ENCODE results near the gene CEP72. TPM values are rescaled to one million over a fixed set of nuclear protein-coding genes. Genes with fewer than 3 reads are reported as not detected.
"Not testable (repeated sequence)": the region's sequence is repeated elsewhere in the genome, so short reads cannot be mapped to it uniquely, and the experiment has no call there.

CEP72 gene
- total RNA-seq, 1 donor, result 5.9 TPM

DNA sequence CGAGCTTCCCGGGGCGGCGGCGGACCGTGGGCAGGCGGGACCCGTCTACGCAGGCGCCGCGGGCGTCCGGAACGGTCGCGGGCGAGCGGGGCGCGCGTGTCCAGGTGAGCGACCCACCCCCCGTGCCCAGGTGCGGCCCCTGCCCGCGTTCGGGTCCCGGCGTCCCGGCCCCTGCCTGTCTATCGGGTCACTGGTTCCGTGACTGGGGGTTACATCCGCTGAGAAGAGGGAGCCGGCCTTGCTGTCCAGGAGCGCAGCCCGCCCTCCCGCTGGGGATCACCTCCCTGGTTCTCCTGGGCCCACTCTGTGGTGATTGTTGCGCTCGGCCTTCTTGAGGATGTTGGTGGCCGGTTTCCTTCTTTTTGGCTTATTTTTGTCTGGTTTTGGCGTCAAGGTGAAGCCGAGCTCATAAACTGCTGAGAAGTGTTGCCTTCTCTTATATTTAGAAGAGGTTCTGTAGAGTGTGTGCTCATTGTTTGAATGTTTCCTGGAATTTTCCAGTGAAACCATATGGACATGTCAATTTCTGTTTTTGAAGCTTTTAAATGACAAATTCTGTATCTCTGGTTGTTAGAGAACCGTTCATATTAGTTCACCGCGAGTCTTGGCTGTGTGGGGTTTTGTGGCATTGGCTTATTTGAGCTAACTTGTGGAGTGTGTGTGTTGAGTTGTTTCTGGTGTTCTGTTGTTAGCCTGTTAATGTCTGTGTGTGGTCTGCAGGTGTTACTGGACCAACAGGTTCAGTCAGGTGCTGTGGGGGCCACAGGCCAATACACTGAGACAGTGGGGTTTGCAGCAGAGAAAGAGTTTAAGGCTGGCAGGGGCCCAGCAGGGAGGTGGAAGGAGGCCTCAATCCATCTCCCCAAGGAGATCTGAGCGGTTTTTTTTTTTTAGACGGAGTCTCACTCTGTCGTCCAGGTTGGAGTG is 621 bp downstream of the CEP72 start:
- DNase-seq (ENCODE audit: low read depth in 2 of 3, low spot score in 2 of 3), result peak in 1 of 3 donors; percentile 8

DNA sequence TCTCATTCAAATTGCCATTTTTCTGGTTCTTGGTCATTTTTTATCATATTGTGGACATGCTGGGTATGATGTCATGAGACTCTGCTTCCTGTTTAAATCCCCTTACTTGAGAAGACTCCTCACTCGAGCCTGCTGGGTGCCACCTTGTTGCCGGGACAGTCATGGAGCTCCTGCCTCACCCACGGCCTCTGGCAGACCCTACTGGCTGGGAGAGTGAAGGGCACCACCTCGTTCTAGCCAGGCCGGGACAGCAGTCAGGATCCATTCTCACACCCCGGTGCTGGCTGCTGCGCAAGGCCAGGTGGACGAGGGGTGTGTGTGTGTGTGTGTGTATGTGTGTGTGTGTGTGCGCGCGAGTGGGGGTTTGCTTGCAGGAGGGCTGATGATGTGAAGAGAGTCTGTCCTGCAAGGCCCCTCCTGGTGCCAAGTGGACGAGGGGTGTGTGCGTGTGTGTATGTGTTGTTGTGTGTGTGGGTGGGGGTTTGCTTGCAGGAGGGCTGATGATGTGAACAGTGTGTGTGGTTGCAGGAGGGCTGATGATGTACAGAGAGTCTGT is 4.4 kb downstream of the CEP72 start:
- peak in 2 of 3 donors; percentile 10 to 25 for DNase-seq (ENCODE audit: low read depth in 2 of 3, low spot score in 2 of 3)

DNA sequence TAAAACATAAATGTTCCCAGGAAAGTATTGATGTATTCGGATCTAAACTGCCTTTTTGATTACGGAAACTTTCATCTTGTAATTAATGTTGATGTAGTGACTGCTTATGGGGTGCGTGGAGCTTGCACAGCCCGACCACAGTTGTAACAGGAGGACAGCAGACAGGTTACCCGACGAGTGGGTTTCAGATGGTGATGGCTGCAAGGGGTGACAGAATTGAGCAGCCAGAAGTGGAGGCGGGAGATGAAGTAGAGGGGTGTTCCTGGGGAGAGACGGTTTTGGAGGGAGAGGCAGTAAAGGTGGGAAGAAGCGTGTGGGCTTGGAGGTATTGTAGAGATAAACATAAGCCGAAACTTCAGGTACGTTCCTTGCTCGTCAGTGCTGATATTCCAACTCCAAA is 5.8 kb downstream of the CEP72 start:
- DNase-seq (ENCODE audit: low read depth in 2 of 3, low spot score in 2 of 3), result no peak

DNA sequence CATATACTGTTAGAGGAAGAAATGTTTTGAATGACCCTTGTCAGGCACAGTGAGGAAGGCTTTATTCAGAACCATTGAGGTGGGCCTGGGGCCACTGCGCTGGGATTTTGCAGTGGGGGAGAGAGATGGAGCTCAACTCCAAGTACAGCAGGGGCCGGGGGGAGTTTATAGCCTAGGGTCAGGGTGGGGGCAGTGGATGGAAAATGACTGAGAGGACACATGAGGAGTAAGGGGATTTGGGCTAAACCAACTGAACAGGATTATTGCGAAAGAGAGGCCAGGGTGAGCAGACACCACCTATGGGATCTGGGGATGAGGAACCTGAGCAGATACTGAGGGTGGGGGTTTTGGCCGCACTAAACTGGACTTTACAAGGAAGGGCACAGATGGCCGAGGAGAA is 6.3 kb downstream of the CEP72 start:
- DNase-seq (ENCODE audit: low read depth in 2 of 3, low spot score in 2 of 3), result no peak

DNA sequence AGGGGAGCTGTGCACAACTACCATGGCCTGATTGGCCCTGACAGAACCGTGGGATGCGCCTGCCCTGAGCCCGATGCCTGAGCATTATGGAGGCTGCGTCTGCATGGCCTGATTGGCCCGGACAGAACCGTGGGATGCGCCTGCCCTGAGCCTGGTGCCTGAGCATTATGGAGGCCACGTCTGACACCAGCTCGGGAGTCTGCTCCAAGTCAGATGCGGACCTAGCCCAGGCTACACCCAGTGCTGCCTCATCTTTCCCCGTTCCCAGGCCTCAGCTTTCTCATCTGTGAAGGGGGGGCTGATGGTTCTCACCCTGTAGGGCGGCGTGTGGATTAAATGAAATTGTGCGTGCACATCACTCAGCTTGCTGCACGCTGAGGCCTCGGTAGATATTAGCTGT is 7.3 kb downstream of the CEP72 start:
- DNase-seq (ENCODE audit: low read depth in 2 of 3, low spot score in 2 of 3), result no peak

DNA sequence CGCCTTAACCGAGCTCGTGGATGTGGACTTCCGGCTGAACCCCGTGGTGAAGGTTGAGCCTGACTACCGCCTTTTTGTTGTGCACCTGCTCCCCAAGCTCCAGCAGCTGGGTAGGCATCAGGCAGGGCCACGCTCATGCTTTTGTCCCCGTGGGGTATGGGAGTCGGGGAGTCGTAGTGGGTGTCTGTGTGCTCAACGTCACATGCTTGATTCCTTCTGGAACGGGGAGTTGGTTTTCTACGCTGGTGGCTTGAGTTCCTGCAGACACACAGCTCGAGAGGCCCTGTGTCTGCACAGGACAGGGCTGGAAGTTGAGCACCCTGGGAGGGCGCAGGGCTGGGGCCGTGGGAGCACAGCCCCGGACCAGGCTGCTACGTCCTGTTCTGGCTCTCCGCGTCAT is 8.0 kb downstream of the CEP72 start:
- DNase-seq (ENCODE audit: low read depth in 2 of 3, low spot score in 2 of 3), result no peak

DNA sequence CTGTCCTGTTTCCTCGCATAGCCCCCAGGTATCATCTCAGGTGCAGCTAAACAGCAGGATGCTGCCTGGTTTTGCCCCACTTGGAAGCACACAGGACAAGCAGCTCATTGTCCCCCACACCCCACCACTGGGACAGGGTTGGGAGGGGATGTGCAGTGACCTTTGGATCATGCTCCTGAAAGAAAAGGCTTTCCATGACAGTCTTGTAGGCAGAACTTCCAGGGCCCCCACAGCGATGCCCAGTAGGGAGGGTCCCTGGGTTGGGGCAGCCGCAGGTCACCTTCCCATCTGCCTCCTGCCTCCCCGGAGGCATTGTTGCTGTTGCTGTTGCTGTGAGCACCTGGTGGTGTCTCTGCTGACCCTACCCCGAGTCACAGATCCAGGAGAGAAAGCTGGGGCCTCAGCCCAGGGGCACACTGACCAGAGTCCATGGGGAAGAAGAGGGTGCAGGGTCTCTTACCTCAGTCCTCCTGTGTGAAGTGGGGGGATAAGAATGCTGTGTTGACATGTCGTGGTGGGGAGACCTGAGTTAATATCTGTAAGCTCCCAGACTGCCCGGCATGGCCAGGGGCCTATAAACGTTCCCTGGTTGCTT is 8.5 kb downstream of the CEP72 start:
- no peak for DNase-seq (ENCODE audit: low read depth in 2 of 3, low spot score in 2 of 3)

DNA sequence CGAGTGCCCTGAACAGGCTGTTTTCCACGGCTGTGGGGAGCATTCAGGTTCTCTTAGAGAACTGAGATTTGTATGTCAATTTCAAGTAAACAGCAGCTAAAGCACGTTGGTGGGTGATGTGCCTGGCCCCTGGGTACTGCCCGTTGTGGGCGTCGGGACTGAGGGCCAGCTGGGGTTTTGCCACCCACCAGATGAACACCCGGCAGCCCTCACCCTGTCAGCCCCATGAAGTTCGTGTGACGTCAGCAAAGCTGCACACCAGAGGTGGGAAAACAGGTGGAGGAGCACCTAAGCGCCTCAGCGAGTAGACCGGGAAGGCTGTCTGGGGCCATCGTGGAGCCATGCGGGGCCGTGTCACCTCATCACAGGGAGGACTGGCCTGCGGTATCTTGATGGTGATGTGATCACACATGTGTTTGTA is 9.2 kb downstream of the CEP72 start:
- DNase-seq (ENCODE audit: low read depth in 2 of 3, low spot score in 2 of 3), result no peak

DNA sequence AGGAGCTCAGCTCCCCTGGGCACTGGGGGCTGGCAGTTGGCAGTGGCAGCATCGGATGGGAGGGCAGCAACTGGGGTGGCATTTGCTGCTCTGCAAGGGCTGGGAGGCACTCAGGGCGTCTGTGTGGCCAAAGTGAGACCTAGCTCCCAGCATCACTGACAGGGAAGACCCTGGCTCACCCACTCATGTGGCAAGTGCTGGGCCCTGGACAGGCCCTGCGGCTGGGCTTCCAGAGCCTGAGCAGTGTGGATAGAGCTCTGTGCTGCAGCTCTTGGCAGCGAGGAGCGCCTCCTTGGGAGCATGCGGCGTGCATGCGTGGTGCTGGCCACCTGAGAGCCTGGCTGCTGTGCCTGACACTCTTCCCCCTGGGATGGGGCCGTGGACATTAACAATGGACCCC is 10.2 kb downstream of the CEP72 start:
- DNase-seq (ENCODE audit: low read depth in 2 of 3, low spot score in 2 of 3), result no peak

DNA sequence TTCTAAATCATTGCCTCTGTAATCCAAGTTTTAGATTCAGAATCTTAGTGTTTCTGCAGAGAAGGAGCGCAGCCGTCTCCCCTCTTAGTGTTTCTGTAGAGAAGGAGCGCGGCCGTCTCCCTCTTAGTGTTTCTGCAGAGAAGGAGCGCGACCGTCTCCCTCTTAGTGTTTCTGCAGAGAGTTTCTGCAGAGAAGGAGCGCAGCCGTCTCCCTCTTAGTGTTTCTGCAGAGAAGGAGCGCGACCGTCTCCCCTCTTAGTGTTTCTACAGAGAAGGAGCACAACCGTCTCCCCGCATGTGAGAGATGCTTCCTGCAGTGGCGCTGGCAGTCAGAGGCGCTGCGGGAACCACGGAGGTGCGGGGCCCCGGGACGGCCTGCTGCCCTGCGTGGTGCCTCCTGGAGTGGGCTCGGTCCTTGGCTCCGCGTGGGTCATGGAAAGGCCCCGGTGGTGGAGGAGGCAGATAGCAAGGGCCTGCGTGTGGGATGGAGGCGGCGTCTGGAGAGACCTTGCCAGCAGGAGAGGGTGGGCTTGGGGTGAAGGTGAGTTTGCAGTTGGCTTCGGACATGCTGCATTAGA is 10.9 kb downstream of the CEP72 start:
- no peak for DNase-seq (ENCODE audit: low read depth in 2 of 3, low spot score in 2 of 3)

DNA sequence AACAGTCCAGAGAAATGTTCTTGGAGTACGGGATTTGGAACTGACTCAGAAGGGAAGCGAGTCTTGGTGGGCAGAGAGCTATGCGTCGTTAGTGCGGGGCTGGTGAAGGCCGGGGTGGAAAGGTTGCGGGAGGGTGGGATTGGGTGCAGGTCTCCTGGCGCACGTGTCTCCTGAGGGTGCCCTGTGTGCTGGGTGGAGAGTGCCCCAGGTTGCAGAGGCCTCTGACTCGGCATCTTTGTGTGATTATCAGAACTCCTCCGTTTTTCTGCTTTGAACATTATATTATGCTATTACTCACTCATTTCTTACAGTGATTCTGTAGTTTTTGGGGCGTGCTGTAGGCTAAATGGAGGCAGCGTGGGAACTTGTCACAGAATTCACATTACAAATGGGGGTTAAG is 11.4 kb downstream of the CEP72 start:
- DNase-seq (ENCODE audit: low read depth in 2 of 3, low spot score in 2 of 3), result no peak

DNA sequence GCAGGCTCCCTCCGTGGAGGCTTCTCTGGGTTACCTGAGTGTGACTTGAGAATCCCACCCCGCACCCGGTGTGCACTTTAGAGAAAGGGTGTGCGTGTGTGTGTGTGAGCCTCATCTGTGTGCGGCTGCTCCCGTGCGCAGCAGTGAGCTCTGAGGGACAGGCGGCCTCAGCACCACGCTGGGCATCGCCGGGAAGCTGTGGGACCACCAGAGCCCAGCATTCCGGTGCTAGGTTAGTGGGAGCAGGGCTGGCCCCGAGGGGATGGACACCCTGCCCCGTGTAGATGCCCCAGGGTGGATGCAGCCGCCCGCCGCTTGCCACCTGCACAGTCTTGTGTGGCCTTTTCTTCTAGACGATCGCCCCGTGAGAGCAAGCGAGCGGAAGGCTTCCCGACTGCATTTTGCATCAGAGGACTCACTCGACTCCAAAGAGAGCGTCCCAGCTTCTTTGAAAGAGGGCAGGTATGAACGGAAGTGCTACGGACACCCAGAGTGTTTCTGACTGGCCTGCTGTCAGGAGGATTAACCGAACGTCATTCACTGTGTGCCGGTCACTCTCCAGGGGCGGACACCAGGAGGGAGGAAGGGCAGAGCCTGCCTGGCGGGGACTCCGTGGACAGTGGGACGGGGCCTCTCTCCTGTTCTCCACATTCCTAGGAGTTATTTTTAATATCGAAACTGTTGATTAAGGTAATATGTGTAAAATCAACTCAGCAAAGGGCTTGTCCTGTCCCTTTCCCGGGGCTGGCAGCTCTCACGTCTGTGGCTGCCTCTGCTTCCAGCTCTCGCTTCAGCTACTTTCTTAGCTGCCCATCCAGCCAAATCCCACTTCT is 12.2 kb downstream of the CEP72 start:
- no peak for DNase-seq (ENCODE audit: low read depth in 2 of 3, low spot score in 2 of 3)

DNA sequence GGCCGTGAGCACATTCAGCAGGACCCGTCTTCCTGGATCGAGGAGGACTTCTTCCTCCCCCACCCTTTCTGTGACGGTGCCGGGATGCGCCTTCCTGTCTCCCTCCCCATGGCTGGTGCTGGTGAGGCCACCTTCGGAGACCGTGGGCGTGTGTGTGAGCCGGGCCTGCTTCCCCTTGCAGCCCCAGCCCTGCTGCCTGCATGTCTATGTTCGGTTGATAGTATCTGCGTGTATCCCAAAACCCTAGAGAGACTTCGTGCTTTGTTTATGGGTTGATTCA is 12.8 kb downstream of the CEP72 start:
- DNase-seq (ENCODE audit: low read depth in 2 of 3, low spot score in 2 of 3), result no peak

DNA sequence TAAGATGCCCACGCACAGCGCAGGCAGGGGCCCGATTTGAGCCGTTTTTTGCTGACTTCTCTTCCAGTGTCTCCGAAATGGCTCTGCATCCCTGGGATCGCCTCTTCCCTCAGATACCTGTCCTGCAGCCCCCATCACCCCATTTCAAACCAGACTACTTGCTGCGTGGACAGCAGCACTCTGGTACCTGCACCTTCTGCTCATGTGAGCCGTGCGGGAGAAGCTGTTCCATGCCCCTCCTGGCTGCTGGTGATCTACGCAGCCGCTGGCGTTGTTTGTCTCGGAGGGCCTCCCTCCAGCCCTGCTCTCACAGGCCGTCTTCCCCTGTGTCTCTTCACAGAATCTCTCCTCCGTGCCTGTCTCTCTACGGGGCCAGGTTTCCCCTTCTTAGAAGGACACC is 13.4 kb downstream of the CEP72 start:
- no peak for DNase-seq (ENCODE audit: low read depth in 2 of 3, low spot score in 2 of 3)

DNA sequence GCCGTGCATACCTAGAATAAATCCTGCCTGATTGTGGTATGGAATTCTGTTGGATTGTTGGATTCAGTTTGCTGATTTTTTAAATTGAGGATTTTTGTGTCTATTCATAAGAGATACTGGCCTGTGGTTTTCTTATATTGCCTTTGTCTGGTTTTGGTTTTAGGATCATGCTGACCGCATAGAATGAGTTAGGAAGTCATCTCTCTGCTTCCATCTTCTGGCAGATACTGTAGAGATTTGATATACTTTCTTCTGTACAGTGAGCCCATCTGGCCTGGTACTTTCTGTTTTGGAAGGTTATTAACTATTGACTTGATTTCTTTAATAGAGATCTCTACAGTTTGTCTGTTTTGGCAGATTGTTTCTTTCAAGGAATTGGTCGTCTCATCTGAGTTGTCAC is 14.7 kb downstream of the CEP72 start:
- no peak for DNase-seq (ENCODE audit: low read depth in 2 of 3, low spot score in 2 of 3)

DNA sequence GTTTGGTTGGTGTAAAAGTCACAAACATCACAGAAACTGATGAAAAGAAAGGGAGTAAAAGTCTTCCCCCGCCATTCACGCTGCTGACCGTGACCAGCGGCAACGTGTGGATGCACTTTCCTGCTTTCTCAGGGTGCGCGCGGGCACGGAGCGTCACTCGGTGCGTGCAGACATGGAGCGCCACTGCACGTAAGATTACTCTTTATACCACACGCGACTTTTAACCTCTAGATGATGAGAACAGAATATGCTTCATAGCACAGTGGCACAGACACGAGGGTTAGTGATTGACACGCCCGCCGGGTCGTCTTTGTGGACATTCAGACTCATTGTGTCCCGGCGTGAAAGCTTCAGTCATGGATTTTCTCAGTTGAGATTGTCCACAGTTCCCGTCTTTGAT is 15.7 kb downstream of the CEP72 start:
- DNase-seq (ENCODE audit: low read depth in 2 of 3, low spot score in 2 of 3), result no peak

DNA sequence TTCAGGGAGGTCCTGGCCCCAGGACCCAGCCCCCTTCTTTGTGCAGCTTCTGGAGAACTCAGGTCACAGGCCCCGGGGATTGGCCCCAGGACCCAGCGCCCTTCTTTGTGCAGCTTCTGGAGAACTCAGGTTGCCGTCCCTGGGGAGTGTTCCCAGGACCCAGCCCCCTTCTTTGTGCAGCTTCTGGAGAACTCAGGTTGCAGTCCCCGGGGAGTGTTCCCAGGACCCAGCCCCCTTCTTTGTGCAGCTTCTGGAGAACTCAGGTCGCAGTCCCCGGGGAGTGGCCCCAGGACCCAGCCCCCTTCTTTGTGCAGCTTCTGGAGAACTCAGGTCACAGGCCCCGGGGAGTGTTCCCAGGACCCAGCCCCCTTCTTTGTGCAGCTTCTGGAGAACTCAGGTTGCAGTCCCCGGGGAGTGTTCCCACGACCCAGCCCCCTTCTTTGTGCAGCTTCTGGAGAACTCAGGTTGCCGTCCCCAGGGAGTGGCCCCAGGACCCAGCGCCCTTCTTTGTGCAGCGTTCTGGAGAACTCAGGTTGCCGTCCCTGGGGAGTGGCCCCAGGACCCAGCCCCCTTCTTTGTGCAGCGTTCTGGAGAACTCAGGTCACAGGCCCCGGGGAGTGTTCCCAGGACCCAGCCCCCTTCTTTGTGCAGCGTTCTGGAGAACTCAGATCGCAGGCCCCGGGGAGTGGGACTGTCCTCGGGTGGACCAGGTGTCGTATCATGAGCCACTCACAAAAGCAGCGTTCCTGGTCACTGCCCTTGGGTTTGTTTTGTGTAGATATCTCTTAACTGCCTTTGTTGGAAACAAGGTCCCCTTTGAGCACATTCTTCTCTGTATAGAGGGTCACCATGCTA is 16.4 kb downstream of the CEP72 start:
- not testable (repeated sequence) for DNase-seq (ENCODE audit: low read depth in 2 of 3, low spot score in 2 of 3)

DNA sequence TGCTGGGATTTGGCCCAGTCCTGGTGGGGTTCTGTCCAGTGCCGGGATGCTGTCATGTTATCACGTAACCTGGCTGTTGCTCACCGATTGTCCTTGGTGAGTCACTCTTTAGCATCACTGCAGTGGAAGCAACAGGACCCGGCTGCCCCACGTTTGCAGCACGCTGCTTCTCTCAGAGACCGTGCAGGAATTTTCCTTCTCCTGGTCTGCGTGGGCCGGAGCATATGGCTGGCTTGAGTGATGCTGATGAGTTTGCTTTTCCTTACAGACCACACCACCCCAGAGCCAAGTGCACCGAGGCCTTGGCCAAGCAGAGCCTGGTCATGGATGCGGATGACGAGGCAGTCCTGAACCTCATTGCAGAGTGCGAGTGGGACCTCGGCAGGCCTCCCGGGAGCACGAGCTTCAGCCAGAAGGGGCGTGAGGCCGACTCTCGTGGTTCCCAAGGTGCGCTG is 21.4 kb downstream of the CEP72 start:
- no peak for DNase-seq (ENCODE audit: low read depth in 2 of 3, low spot score in 2 of 3)

DNA sequence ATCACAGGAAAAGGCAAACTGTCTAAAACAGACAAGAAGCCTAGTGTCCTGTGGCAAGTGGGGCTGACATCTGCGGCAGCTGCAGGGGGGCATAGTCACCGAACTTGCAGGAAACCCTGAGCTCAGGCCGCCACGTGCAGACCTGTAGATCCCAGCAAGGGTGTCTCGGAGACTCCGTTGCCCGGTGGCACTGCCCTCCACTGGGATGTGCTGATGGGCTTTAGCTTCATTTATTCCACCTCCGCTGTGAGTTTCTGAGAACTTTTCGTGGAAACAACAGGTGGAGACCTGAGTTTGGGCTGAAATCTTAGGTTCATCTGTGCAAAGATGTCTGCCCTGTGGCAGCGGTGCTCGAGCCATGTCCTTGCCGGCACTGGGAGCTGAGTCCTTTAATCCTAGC is 22.1 kb downstream of the CEP72 start:
- DNase-seq (ENCODE audit: low read depth in 2 of 3, low spot score in 2 of 3), result no peak
